K562 (cell line): ENCODE data around the gene MRFAP1. TPM values are rescaled to one million over a fixed set of nuclear protein-coding genes. Genes with fewer than 3 reads are reported as not detected.

Experiments used
- BRD9 ChIP-seq: fragments of 450-650 bp; IDR thresholded peaks from 2 replicates; pipeline ENCODE4 v1.6.1; 2018; ENCODE audit warnings: low read depth; ENCODE audit not compliant: partially characterized antibody
- CCAR2 ChIP-seq: fragments of 200-400 bp; formaldehyde crosslinking; IDR thresholded peaks from 2 replicates; pipeline ENCODE4 v1.6.1; 2017; ENCODE audit warnings: mild to moderate bottlenecking, low read depth, low read length
- FOXA1 ChIP-seq: fragments of 450-650 bp; IDR thresholded peaks from 2 replicates; pipeline ENCODE4 v1.6.1; 2016; ENCODE audit warnings: mild to moderate bottlenecking, borderline replicate concordance
- HNRNPL ChIP-seq: fragments of 200-400 bp; formaldehyde crosslinking; IDR thresholded peaks from 2 replicates; pipeline ENCODE4 v1.6.1; 2017; ENCODE audit warnings: low read depth, mild to moderate bottlenecking, low read length
- HSF4 ChIP-seq: fragments of 250-450 bp; sonication (Bioruptor Pico); IDR thresholded peaks from 2 replicates; pipeline ENCODE4 v2.1.2; 2022; ENCODE audit warnings: mild to moderate bottlenecking, moderate library complexity, borderline replicate concordance
- L3MBTL2 ChIP-seq: fragments of 450-650 bp; IDR thresholded peaks from 2 replicates; pipeline ENCODE4 v1.6.1; 2016; ENCODE audit warnings: mild to moderate bottlenecking, moderate library complexity
- NRF1 ChIP-seq, 2 experiments: fragments of 450-650 bp; IDR thresholded peaks in 1 of 2; conservative IDR thresholded peaks in 1 of 2; 2 replicates each; pipeline ENCODE4 v1.6.1; 2014; ENCODE audit warnings: mild to moderate bottlenecking in 2 of 2
- NUFIP1 ChIP-seq: fragments of 450-650 bp; IDR thresholded peaks from 2 replicates; pipeline ENCODE4 v1.6.1; 2018; ENCODE audit not compliant: partially characterized antibody
- POLR2AphosphoS2 ChIP-seq: IDR thresholded peaks from 2 replicates; pipeline ENCODE4 v1.6.1; 2012; ENCODE audit warnings: low read length, improper control_type of control experiment
- PRPF4 ChIP-seq: fragments of 200-400 bp; formaldehyde crosslinking; IDR thresholded peaks from one replicate; pipeline ENCODE4 v1.6.1; 2017; ENCODE audit warnings: low read length, low read depth, mild to moderate bottlenecking; ENCODE audit not compliant: insufficient read depth, poor library complexity, severe bottlenecking
- RBM34 ChIP-seq: fragments of 200-400 bp; formaldehyde crosslinking; IDR thresholded peaks from 2 replicates; pipeline ENCODE4 v1.6.1; 2018; ENCODE audit warnings: low read length, borderline replicate concordance; ENCODE audit not compliant: insufficient read depth
- SAFB2 ChIP-seq: fragments of 200-400 bp; formaldehyde crosslinking; IDR thresholded peaks from 2 replicates; pipeline ENCODE4 v1.6.1; 2018; ENCODE audit warnings: borderline replicate concordance, low read length, low read depth, moderate library complexity; ENCODE audit not compliant: severe bottlenecking
- SIRT6 ChIP-seq: IDR thresholded peaks from one replicate; pipeline ENCODE4 v1.6.1; 2012; ENCODE audit warnings: low read depth, mild to moderate bottlenecking, control low read depth, inconsistent platforms, low read length, moderate library complexity
- SREBF1 ChIP-seq: fragments of 150-350 bp; IDR thresholded peaks from 2 replicates; pipeline ENCODE4 v1.6.1; 2014; ENCODE audit warnings: antibody characterized with exemption, low read depth, low read length, borderline replicate concordance
- SRSF9 ChIP-seq: fragments of 200-400 bp; formaldehyde crosslinking; IDR thresholded peaks from 2 replicates; pipeline ENCODE4 v1.6.1; 2017; ENCODE audit warnings: low read depth, low read length, borderline replicate concordance
- TOE1 ChIP-seq, 2 experiments: fragments of 450-650 bp in 1 of 2; sonication (generic) in 1 of 2; formaldehyde crosslinking in 1 of 2; IDR thresholded peaks; 2 replicates each; pipeline versions ENCODE4 v1.7.1 to v1.8.0; 2016 to 2022; ENCODE audit warnings: borderline replicate concordance in 2 of 2, mild to moderate bottlenecking in 2 of 2, antibody characterized with exemption in 1 of 2, inconsistent platforms in 1 of 2, low read depth in 1 of 2, missing genetic modification reagents in 1 of 2, moderate library complexity in 1 of 2
- ZNF140 ChIP-seq: fragments of 250-450 bp; sonication (Bioruptor Pico); IDR thresholded peaks from 2 replicates; pipeline ENCODE4 v1.8.0; 2021; ENCODE audit warnings: moderate library complexity, mild to moderate bottlenecking, inconsistent platforms
- ZNF408 ChIP-seq: fragments of 250-450 bp; sonication (Bioruptor Pico); IDR thresholded peaks from 2 replicates; pipeline ENCODE4 v1.4.0; 2020; ENCODE audit warnings: low read depth, mild to moderate bottlenecking, moderate library complexity
- ZNF589 ChIP-seq: fragments of 200-800 bp; sonication (Bioruptor generic); IDR thresholded peaks from 2 replicates; pipeline ENCODE4 v1.6.1; 2016; ENCODE audit warnings: low read depth, missing genetic modification characterization, missing compliant biosample characterization
- ZNF75A ChIP-seq: fragments of 450-650 bp; formaldehyde crosslinking; IDR thresholded peaks from 2 replicates; pipeline ENCODE4 v1.4.0; 2020; ENCODE audit warnings: mild to moderate bottlenecking
- ZNF79 ChIP-seq: fragments of 250-450 bp; sonication (Bioruptor Pico); IDR thresholded peaks from 2 replicates; pipeline ENCODE4 v1.4.0; 2020; ENCODE audit warnings: low read depth, mild to moderate bottlenecking, moderate library complexity
- ZSCAN32 ChIP-seq: fragments of 450-650 bp; formaldehyde crosslinking; IDR thresholded peaks from 2 replicates; pipeline ENCODE4 v1.4.0; 2020; ENCODE audit warnings: mild to moderate bottlenecking, moderate library complexity
- polyA plus RNA-seq, 8 experiments: library from polyadenylated mRNA; depleted of rRNA in 4 of 8; stranded (reverse) in 5 of 8; unstranded in 3 of 8; fragments of >200 nt; fragmentation: Nextera tagmentation in 2 of 8; fragmentation: Illumina TruSeq in 1 of 8; extraction: Ambion mirVana in 2 of 8; extraction: Trizol in 1 of 8; gene quantifications; 2 replicates each; pipeline versions ENCODE4 v1.2.1 to v1.2.3, GENCODE V29; 2011 to 2014; ENCODE audit warnings: inconsistent platforms in 1 of 8, missing spikeins in 1 of 8
- total RNA-seq, 7 experiments: library from RNA; depleted of rRNA in 6 of 7; stranded (reverse); fragments of >200 nt in 6 of 7; fragmentation: Illumina TruSeq in 2 of 7; extraction: Trizol in 2 of 7; gene quantifications; 2 replicates each; pipeline versions ENCODE4 v1.2.1 to v1.2.3, GENCODE V29; 2011 to 2021; ENCODE audit warnings: low replicate concordance in 1 of 7
- TF ChIP-seq, protein P1 (sequence below): sonication (generic); formaldehyde crosslinking; IDR thresholded peaks from 2 replicates; pipeline ENCODE4 v1.8.0; 2022; ENCODE audit warnings: mild to moderate bottlenecking, missing genetic modification reagents
- TF ChIP-seq, protein P2 (sequence below): fragments of 250-450 bp; sonication (Bioruptor Pico); IDR thresholded peaks from 2 replicates; pipeline ENCODE4 v1.8.0; 2021; ENCODE audit warnings: moderate library complexity, mild to moderate bottlenecking, inconsistent platforms
- TF ChIP-seq, protein P3 (sequence below): fragments of 450-650 bp; IDR thresholded peaks from 2 replicates; pipeline ENCODE4 v1.6.1; 2017; ENCODE audit warnings: mild to moderate bottlenecking, moderate library complexity

Gene MRFAP1
- total and polyA plus RNA-seq, 9 of the 15 experiments (the other 6 are each of a cell fraction or from before 2014, with no cell fraction given) = 46.0 to 270 (median 151) TPM

DNA sequence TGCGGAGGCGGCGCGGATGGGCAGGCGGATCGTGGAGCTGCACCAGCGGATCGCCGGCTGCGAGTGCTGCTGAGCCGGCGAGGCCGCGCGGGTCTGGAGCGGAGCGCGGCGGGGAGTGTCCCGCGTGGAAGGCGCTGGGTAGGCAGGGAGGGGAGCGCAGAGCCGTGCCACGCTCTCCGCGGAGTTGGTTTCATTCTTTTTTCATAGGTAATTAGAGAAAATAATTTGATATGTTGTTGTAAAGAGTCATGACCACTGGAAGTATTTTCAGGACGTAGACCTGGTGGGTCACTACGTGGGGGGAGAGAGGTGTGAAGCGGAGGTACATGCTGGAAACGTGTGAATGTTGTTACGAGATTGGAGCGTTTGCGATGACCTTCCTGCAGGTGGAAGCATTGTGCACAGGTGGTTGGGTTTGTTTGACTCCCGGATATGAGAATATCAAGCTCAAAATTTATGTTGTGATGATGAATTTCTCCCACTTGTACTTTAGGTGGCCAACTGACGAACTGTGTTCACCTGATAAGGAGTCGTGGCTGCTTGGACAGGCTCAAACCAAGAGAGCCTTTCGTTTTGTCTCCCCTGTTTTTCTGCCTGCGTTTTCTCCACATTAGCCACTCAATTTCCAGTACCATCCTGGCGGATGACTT, 34.1 kb downstream of the MRFAP1 start (continued):
- TF ChIP-seq ZNF75A (CRISPR knock-in tag) = no peak
- TF ChIP-seq ZSCAN32 = no peak
- no peak for TF ChIP-seq HSF4 (CRISPR knock-in tag)
- no peak for TF ChIP-seq ZNF589 (CRISPR knock-in tag)
- no peak for TF ChIP-seq TOE1 (IDR thresholded peaks at IDR 0.05; ENCODE audit: borderline replicate concordance)
- no peak for TF ChIP-seq TOE1 (CRISPR knock-in tag; IDR thresholded peaks at IDR 0.05; ENCODE audit: borderline replicate concordance, low read depth)
- no peak for TF ChIP-seq NRF1 (conservative IDR thresholded peaks at IDR 0.05 in 1 of 2, IDR thresholded peaks at IDR 0.05 in 1 of 2)
- no peak for TF ChIP-seq SAFB2
- TF ChIP-seq ZNF79 = no peak
- no peak for TF ChIP-seq ZNF408 (CRISPR knock-in tag)
- no peak for TF ChIP-seq RBM34
- TF ChIP-seq, protein P1, sequence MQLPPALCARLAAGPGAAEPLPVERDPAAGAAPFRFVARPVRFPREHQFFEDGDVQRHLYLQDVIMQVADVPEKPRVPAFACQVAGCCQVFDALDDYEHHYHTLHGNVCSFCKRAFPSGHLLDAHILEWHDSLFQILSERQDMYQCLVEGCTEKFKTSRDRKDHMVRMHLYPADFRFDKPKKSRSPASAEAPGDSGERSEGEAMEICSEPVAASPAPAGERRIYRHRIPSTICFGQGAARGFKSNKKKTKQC (CRISPR knock-in tag) = no peak
- TF ChIP-seq, protein P2, sequence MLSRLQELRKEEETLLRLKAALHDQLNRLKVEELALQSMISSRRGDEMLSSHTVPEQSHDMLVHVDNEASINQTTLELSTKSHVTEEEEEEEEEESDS = no peak
- peak; percentile 71 for TF ChIP-seq BRD9
- TF ChIP-seq ZNF140 (CRISPR knock-in tag) = no peak
- no peak for TF ChIP-seq HNRNPL
- no peak for TF ChIP-seq SREBF1
- TF ChIP-seq FOXA1 = no peak
- no peak for TF ChIP-seq SRSF9
- TF ChIP-seq, protein P3, sequence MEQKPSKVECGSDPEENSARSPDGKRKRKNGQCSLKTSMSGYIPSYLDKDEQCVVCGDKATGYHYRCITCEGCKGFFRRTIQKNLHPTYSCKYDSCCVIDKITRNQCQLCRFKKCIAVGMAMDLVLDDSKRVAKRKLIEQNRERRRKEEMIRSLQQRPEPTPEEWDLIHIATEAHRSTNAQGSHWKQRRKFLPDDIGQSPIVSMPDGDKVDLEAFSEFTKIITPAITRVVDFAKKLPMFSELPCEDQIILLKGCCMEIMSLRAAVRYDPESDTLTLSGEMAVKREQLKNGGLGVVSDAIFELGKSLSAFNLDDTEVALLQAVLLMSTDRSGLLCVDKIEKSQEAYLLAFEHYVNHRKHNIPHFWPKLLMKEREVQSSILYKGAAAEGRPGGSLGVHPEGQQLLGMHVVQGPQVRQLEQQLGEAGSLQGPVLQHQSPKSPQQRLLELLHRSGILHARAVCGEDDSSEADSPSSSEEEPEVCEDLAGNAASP = no peak
- no peak for TF ChIP-seq CCAR2
- peak; percentile 56 for TF ChIP-seq NUFIP1
- no peak; the same call in 1 of the 2 replicates for TF ChIP-seq POLR2AphosphoS2
- TF ChIP-seq SIRT6 = no peak
- peak; percentile 79 for TF ChIP-seq L3MBTL2
- TF ChIP-seq PRPF4 = no peak
